ENCODE data around the gene PLXNB3.

Gene PLXNB3

DNA sequence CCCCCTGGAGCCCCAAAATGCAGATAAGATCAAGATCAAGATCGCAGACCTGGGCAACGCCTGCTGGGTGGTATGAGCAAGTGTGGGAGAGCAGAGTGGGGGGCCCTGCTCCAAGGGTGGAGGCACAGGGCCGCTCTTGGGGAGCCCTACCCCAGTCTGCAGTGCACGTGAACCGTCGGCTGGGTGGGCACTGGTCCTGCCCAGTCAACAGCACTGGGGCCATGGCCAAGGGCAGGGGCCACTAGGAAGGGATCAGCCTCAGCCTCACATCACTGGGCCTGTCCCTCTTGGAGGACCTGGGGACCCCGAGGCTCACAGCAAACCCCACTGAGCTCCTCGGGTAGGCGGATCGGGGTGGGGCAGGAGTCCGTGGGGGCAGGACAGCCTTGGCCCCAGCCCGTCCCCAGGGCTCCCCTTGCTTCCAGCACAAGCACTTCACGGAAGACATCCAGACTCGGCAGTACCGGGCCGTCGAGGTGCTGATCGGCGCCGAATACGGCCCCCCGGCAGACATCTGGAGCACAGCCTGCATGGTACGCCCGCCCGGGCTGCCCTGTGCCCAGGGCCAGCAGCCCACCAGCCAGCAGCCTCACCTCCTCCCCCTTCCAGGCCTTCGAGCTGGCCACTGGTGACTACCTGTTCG is 20.4 kb downstream of the PLXNB3 start:
- in situ Hi-C loops (cut with MboI; ENCODE audit: low sequenced_read_pairs): no loop called here

- in situ Hi-C loops (cut with MboI; ENCODE audit: low sequenced_read_pairs): no loop called here
Measured at GRCh38 chrX:153786669-153787068, 22.6 kb downstream of the PLXNB3 start.

DNA sequence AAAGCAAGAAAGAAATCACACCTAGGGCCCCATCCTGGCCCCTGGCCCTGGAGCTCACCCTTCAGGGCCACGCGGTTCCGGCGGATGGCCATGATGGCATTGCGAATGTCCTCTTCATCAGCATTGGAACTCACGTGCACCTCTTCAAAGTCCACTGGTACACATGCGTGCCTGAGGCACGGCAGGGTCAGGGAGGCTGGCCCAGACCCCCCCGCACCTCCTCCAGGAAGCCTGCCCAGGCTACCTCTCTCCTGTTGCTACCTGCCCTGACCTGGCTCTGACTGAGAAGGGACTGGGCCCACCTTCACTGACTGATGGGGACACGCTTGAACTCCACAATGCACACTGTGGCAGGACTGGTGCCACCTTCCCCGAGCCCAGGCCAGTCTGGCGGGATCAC is 25.6 kb downstream of the PLXNB3 start:
- in situ Hi-C loops (cut with MboI; ENCODE audit: low sequenced_read_pairs): no loop called here

GRCh38 chrX:153791104-153791852 is 27.2 kb downstream of the PLXNB3 start:
- in situ Hi-C loops (cut with MboI; ENCODE audit: low sequenced_read_pairs): no loop called here

GRCh38 chrX:153792368-153792767 is 28.3 kb downstream of the PLXNB3 start:
- in situ Hi-C loops (cut with MboI; ENCODE audit: low sequenced_read_pairs): no loop called here

GRCh38 chrX:153793291-153793690 is 29.2 kb downstream of the PLXNB3 start:
- in situ Hi-C loops (cut with MboI; ENCODE audit: low sequenced_read_pairs): no loop called here

DNA sequence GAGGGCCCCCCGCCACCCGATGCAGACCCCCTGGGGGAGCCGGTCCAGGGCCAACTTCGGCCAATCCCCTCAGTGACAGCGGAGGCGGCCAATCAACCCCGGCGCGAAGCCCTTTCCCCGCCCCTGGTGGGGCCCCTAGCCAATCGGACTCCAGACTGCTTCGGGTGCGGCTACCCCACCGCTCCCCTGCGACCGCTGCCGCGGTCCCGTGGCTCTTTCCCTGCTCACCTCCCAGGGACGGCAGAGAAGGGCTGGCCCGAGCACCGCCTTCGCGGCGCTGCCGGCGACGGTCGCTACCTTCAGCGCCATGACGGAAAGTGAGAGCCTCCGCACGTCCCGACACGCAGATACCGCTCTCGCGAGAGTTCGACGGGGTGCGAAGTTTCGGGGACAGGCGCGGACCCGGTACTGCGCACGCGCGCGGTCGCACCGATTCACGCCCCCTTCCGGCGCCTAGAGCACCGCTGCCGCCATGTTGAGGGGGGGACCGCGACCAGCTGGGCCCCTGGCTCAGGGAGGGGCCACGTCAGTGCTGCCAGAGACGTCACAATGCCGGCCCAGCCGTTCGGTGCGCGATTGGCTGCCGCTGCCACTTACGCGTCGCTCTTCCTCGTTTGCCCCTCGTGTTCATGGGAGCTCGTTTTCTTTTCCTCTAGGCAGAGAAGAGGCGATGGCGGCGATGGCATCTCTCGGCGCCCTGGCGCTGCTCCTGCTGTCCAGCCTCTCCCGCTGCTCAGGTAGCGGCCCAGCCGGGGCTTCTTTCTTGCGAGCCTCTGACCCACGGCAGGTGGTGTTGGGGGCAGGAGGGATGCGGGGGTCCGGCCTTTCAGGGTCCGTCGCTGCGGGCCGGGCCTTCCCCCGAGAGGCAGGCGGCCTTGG is 30.2 kb downstream of the PLXNB3 start, which contains the start of the genes IDH3G and SSR4:
TSS of gene IDH3G (minus strand) at position 358 of the 879 bp plus-strand sequence. CDS start at position 309, 49 bp downstream.
TSS of gene SSR4 (plus strand) at position 651 of the 879 bp plus-strand sequence. CDS start at position 671, 20 bp downstream.
- in situ Hi-C loops (cut with MboI; ENCODE audit: low sequenced_read_pairs): no loop called here

- in situ Hi-C loops (cut with MboI; ENCODE audit: low sequenced_read_pairs): no loop called here
Measured at GRCh38 chrX:153794897-153795816, 31.1 kb downstream of the PLXNB3 start.

DNA sequence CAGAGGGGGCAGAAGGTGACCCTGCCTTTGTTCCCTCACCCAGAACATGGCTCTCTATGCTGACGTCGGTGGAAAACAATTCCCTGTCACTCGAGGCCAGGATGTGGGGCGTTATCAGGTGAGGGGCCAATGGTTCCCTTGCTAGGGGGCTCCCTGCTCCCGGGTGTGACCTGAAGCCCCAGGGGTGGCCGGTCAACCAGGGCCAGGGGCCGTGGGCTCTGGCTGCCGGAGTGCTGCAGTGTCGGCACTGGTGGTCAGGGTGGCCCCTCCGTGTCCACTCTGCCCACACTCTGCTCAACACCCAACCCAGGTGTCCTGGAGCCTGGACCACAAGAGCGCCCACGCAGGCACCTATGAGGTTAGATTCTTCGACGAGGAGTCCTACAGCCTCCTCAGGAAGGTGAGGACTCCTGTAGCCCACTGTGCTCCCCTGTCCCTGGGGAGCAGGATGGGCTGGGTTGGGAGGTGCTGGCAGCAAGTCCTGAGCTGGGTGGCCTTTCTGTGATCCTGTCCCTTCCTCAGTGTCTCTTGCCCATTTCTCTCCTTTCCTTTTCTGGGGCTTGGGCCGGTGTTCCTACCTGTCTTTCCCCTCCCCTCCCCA is 33.5 kb downstream of the PLXNB3 start:
- in situ Hi-C loops (cut with MboI; ENCODE audit: low sequenced_read_pairs): no loop called here

GRCh38 chrX:153799326-153799725 is 35.3 kb downstream of the PLXNB3 start:
- in situ Hi-C loops (cut with MboI; ENCODE audit: low sequenced_read_pairs): no loop called here

DNA sequence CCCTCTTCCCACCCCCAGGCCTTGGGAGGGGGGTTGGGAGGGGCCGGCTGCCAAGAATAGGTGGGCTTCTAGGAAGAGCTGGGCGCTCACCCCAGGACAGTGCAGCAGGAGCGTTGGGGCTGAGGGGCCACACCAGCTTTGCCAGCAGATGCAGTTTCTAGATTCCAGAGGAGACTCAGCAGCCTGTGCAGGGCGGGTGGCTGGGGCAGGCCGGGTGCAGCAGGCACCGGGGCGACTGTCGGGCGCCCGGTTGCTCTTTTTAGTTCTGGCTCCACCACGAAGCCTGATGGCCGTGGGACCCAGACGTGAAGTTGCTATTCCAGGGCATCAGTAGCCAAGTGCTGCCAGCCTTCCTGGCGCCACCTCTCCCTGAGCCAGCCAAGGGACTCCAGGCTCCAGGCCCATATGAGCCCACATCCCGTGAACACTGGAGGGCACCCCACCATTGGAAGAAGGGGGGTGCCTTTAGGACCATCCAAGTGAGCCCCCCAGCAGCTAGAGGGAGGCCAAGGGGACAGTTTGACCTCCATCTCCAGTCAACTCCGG is 36.2 kb downstream of the PLXNB3 start:
- in situ Hi-C loops (cut with MboI; ENCODE audit: low sequenced_read_pairs): no loop called here

DNA sequence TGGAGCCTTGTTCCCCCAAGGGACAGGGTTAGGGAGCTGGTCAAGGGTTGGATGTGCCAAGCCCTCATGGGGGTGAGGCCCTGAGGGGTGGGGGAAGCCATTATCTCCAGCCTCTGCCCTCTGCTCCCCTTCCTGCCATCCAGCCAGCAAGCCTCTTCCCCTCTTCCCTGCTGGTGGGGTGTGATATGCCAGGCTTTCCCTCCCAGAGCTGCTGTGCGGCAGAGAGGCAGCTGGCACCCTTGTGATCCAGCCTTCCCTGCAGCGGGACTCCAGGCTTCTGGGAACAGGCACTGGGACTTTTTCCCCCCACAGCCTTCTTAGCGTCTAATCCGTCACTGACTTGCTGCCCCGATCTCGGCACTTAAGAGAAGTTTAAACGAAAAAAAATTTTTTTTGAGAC is 36.7 kb downstream of the PLXNB3 start:
- in situ Hi-C loops (cut with MboI; ENCODE audit: low sequenced_read_pairs): no loop called here

- in situ Hi-C loops (cut with MboI; ENCODE audit: low sequenced_read_pairs): no loop called here
Measured at GRCh38 chrX:153801669-153802068, 37.6 kb downstream of the PLXNB3 start.

DNA sequence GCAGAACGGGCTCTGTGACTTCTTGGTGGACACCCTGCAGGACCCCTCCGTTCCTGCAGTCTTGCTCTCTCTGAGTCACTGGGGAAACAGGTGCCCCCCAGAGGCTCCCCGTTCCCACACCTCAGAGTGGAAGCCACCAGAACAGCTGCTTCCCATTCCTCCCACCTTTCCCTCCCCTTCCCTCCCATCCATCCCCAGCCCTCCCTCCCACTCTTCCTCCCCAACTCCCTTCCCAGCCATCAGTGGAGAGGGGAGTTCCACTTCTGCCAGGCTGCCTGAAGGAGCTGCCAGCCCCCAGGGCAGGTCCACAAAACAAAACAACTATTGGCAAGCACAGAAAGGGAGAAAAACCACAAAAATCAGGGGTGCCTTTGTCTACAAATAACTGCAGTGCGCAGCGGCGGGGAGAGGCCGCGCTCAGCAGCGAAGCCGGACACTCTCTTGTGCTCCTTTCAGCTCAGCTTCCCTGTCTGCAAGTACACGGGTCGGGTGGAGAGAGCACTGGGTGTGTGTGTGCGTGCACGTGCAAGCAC is 38.5 kb downstream of the PLXNB3 start:
- in situ Hi-C loops (cut with MboI; ENCODE audit: low sequenced_read_pairs): no loop called here

GRCh38 chrX:153803211-153804099 is 39.4 kb downstream of the PLXNB3 start:
- in situ Hi-C loops (cut with MboI; ENCODE audit: low sequenced_read_pairs): no loop called here

- in situ Hi-C loops (cut with MboI; ENCODE audit: low sequenced_read_pairs): no loop called here
Measured at GRCh38 chrX:153804100-153804595, 40.1 kb downstream of the PLXNB3 start.

- in situ Hi-C loops (cut with MboI; ENCODE audit: low sequenced_read_pairs): no loop called here
Measured at GRCh38 chrX:153804621-153805020, 40.6 kb downstream of the PLXNB3 start.

- in situ Hi-C loops (cut with MboI; ENCODE audit: low sequenced_read_pairs): no loop called here
Measured at GRCh38 chrX:153805436-153805835, 41.4 kb downstream of the PLXNB3 start.

Data from hTERT RPE-1 (cell line).